ENCODE data around the gene SYTL1. TPM values are rescaled to one million over a fixed set of nuclear protein-coding genes. Genes with fewer than 3 reads are reported as not detected.

SYTL1 gene
- total and polyA plus RNA-seq, 9 of the 15 experiments (the other 6 are each of a cell fraction or from before 2014, with no cell fraction given), result 0.04 to 9.3 (median 1.7) TPM

- TF ChIP-seq RCOR1 (IDR thresholded peaks at IDR 0.05; ENCODE audit: borderline replicate concordance in 1 of 2, low read depth in 2 of 2, low read length in 2 of 2) (peak in 1 of 2 experiments; percentile 74; a peak in 1 of 4 replicates), SUPT5H (IDR thresholded peaks at IDR 0.05) (peak; percentile 48), SMAD1 (IDR thresholded peaks at IDR 0.05; ENCODE audit: low read depth, low read length, partially characterized antibody) (no peak), ZNF444 (CRISPR knock-in tag; IDR thresholded peaks at IDR 0.05) (no peak), NFRKB (IDR thresholded peaks at IDR 0.05; ENCODE audit: low read depth) (no peak), ZKSCAN3 (CRISPR knock-in tag; IDR thresholded peaks at IDR 0.05) (no peak), POLR2A (conservative IDR thresholded peaks at IDR 0.05) (peak; percentile 49), NR1H2 (CRISPR knock-in tag; IDR thresholded peaks at IDR 0.05) (no peak), ZNF644 (tag; IDR thresholded peaks at IDR 0.05; ENCODE audit: low read depth) (no peak), HMGN3 (IDR thresholded peaks at IDR 0.05; ENCODE audit: borderline replicate concordance, extremely low read depth, insufficient read length, low read depth, low read length) (no peak), HEY1 (CRISPR knock-in tag; IDR thresholded peaks at IDR 0.05; ENCODE audit: borderline replicate concordance) (0 out of 2 replicates have a peak, but pooled peaks have one; percentile 48), KLF6 (CRISPR knock-in tag; IDR thresholded peaks at IDR 0.05; ENCODE audit: borderline replicate concordance) (no peak), ZNF830 (CRISPR knock-in tag; IDR thresholded peaks at IDR 0.05) (no peak), HDAC2 (IDR thresholded peaks at IDR 0.05) (no peak), HBP1 (CRISPR knock-in tag; IDR thresholded peaks at IDR 0.05) (no peak), NRF1 (conservative IDR thresholded peaks at IDR 0.05 in 1 of 2, IDR thresholded peaks at IDR 0.05 in 1 of 2) (no peak), ZNF263 (CRISPR knock-in tag; IDR thresholded peaks at IDR 0.05; ENCODE audit: borderline replicate concordance) (no peak; the same call in 1 of the 2 replicates), SMAD4 (CRISPR knock-in tag; conservative IDR thresholded peaks at IDR 0.05) (0 out of 2 replicates have a peak, but pooled peaks have one; percentile 20)
- TF ChIP-seq, protein P1, sequence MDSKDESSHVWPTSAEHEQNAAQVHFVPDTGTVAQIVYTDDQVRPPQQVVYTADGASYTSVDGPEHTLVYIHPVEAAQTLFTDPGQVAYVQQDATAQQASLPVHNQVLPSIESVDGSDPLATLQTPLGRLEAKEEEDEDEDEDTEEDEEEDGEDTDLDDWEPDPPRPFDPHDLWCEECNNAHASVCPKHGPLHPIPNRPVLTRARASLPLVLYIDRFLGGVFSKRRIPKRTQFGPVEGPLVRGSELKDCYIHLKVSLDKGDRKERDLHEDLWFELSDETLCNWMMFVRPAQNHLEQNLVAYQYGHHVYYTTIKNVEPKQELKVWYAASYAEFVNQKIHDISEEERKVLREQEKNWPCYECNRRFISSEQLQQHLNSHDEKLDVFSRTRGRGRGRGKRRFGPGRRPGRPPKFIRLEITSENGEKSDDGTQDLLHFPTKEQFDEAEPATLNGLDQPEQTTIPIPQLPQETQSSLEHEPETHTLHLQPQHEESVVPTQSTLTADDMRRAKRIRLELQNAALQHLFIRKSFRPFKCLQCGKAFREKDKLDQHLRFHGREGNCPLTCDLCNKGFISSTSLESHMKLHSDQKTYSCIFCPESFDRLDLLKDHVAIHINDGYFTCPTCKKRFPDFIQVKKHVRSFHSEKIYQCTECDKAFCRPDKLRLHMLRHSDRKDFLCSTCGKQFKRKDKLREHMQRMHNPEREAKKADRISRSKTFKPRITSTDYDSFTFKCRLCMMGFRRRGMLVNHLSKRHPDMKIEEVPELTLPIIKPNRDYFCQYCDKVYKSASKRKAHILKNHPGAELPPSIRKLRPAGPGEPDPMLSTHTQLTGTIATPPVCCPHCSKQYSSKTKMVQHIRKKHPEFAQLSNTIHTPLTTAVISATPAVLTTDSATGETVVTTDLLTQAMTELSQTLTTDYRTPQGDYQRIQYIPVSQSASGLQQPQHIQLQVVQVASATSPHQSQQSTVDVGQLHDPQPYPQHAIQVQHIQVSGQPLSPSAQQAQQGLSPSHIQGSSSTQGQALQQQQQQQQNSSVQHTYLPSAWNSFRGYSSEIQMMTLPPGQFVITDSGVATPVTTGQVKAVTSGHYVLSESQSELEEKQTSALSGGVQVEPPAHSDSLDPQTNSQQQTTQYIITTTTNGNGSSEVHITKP (IDR thresholded peaks at IDR 0.05; ENCODE audit: partially characterized antibody), result no peak
- TF ChIP-seq, protein P2, sequence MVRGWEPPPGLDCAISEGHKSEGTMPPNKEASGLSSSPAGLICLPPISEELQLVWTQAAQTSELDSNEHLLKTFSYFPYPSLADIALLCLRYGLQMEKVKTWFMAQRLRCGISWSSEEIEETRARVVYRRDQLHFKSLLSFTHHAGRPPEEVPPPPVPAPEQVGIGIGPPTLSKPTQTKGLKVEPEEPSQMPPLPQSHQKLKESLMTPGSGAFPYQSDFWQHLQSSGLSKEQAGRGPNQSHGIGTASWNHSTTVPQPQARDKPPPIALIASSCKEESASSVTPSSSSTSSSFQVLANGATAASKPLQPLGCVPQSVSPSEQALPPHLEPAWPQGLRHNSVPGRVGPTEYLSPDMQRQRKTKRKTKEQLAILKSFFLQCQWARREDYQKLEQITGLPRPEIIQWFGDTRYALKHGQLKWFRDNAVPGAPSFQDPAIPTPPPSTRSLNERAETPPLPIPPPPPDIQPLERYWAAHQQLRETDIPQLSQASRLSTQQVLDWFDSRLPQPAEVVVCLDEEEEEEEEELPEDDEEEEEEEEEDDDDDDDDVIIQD (CRISPR knock-in tag; IDR thresholded peaks at IDR 0.05), result no peak
- TF ChIP-seq, protein P3, sequence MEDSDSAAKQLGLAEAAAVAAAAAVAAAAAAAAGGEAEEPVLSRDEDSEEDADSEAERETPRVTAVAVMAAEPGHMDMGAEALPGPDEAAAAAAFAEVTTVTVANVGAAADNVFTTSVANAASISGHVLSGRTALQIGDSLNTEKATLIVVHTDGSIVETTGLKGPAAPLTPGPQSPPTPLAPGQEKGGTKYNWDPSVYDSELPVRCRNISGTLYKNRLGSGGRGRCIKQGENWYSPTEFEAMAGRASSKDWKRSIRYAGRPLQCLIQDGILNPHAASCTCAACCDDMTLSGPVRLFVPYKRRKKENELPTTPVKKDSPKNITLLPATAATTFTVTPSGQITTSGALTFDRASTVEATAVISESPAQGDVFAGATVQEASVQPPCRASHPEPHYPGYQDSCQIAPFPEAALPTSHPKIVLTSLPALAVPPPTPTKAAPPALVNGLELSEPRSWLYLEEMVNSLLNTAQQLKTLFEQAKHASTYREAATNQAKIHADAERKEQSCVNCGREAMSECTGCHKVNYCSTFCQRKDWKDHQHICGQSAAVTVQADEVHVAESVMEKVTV (CRISPR knock-in tag; IDR thresholded peaks at IDR 0.05), result peak; percentile 89
These were observed 53.8 kb downstream of the SYTL1 start (continued) for GRCh38 chr1:27395441-27396195.

Measured in K562 (cell line).